Activated naive CD4-positive, alpha-beta T cell (primary cell): ENCODE data around the gene NLRC5.
"Not testable (repeated sequence)": the region's sequence is repeated elsewhere in the genome, so short reads cannot be mapped to it uniquely, and the experiment has no call there.

Experiments
- DNase-seq, 4 experiments: peaks; one replicate each; lab custom pipeline; 2025; lab: John Stamatoyannopoulos, UW

The NLRC5 gene

DNA sequence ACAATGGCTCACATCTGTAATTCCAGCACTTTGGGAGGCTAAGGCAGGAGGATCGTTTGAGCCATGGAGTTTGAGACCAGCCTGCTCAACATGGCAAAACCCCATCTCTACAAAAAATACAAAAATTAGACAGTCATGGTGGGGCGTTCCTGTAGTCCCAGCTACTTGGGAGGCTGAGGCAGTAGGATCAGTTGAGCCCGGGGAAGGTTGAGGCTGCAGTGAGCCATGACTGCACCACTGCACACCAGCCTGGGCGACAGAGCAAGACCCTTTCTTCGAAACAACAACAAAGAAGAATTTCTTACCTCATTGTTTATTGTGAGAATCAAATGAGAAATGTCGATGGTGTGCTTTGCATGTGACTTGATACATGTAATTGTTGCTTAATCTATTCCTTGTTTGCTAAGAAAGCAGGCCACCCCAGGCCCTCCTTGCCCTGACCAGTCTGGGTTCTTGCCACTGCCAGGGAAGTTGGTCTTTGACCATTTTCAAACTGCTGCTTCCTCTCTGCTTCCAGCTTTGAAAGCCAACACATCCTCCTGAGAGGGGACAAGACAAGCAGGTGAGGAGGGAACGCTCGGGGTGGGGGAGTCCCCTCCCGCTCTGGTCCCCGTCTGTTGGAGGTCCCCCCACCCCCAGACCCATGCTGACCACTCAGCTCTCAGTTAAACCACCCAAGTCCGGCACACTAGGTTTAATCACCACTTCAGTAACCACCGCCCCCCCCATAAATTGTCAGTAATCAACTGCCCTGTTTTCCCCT is 55.8 kb downstream of the NLRC5 start:
- DNase-seq = no peak

DNA sequence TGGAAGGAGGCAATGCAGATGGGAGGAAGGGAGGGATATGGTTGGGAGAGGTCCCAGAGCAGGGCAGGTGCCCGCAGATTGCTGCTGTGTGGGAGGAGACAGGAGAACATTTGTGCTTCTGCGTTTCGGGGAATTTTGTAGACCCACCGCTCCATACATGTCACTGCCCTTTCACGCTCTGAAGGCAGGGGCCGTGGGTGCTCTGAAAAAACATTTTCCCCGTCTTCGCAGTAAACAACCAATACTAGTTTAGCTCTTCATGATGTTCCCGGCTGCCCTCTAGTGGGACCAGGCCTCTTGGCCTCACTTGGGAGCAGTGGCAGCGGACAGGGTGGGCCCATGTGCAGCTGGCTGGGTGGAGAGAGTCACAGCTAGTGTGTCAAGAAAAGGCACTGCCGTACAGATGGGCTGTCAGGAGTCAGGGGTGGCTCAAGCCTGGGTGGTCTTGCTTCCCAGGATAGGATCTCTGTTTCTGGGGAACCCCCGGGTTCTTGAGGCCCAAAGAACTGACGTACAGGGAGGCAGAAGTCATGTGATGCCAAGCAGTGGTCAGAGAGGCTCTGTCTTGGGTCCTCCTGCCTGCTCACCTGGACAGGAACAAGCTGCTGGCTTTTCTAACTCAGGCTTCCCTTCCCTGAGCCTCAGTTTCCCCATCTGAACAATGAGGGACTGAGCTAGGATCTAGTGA is 56.5 kb downstream of the NLRC5 start:
- DNase-seq = peak in 1 of 4 experiments; percentile 21

DNA sequence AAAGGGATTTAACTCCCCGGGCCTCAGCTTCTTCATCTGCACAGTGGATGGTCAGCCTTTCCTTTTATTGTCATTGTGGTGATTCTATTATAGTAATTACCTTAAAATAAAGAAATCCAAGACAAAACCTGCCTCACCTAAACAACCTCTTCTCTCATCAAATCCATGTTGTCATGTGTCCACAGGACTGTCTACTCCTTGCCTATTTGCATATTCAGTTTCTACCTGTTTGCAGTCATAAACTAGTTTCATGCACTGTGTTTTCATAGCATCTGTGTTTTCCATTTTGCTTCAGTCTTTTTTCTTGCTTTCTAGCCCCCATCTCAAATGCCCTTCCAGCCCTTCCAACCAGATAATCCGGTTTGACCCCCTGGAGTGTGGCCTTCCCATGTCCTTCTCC is 58.7 kb downstream of the NLRC5 start:
- no peak for DNase-seq

DNA sequence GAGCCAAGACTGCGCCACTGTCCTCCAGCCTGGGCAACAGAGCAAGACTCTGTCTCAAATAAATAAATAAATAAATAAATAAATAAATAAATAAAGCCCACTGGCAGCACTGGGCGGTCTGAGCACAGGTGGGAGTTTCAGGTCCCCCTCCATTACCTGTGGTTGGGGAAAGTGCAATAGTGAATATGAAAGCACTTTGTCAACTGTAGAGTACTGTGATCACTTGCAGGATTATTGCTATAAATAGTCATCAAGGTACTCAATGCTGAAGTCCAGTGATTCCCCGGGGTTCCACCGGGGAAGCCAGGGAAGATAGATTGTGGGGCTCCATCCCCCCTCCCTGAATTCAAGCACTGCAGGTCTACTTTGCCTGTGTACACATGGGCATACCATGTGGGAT is 60.3 kb downstream of the NLRC5 start:
- DNase-seq = no peak

DNA sequence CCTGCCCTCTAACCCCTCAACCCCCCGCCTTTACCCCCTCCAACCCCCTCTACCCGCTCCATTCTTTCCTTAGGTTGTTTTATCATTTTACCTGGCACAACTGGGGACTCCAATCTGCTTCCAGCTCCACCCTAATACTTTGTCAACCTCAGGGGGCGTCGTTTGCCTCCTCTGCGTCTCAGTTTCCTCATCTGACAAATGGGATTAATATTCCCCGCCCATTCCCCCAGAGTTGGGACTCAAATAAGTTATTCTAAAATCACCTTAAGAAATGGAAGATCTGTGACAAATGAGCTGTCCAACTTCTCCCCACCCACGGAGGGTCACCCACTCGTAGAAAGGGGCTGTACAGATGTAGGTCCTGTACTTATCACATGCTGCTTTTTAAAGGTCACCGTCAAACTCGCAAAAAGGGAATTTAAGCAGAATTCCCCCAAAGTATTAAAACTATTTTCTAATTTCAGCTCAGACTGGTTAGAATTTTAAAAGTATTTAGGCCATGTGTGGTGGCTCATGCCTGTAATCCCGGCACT is 62.4 kb downstream of the NLRC5 start:
- no peak for DNase-seq

DNA sequence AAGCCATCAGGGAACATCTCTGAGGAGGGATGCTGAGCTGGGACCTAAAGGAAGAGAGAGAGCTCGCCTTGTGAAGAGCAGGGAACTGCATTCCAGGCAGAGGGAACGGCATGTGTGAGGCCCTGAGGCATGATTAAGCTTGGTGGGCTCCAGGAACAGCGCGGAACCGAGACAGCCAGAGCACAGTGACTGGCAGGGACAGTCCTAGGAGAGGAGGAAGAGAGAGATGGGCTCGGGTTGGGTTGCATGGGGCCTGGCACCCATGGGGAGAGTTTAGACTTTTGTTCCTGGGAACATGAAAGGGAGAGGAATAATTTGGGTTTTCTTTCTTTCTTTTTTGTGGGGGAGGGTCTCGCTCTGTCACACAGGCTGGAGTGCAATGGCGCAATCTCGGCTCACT is 63.8 kb downstream of the NLRC5 start:
- no peak for DNase-seq

DNA sequence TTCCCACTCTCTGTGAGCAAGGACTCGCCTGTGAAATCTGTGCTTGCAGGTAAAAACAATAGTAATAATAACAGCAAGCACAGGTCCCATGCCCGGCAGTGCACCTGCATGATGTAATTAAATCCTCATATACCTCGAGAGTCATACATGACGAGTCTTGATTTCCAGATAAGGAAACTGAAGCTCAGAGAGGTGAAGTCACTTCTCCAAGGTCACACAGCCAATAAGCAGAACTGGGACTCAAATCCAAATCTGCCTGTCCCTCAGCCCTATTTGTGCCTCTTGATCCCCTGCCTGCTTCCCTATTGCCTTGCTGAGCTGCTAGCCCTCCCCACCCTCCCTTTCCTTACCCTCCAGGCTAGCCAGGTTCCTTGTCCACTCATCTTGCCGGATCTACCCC is 65.0 kb downstream of the NLRC5 start:
- no peak for DNase-seq

DNA sequence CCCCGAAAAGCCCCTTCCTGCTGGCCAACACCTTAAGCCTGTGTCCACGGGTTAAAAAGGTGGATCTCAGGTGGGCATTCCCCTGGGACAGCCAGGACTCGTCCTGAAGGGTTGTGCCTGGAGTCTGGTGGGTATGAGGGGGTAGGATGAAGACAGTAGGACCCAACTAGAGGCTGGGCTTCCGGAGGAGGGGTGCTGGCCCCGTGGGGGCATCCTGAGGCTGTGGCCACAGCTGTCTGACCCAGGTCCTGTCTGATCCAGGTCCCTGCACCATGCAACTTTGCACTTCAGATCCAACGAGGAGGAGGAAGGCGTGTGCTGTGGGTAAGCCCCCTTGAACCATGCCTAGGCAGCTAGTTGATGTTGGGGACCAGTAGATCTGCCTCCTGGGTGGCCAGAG is 65.4 kb downstream of the NLRC5 start:
- DNase-seq = no peak

DNA sequence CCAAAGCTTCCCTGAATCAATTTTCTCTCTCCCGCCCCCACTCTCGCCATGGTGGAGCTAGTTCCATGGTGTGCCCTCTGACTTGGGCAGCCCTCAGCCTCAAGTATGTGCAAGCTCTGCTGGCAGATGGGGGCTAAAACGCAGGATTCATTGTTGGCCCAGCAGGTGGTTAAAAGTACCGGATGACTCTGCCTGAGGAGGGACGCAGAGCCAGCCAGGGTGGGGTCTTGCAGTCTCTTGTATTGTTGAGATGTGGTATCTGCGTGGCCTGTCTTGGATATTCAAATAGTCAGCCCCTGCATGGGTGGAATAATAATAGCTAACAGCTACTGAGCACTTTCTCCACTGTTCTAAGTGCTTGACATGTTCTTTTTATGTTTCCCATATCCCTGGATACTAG is 66.3 kb downstream of the NLRC5 start:
- DNase-seq = no peak

DNA sequence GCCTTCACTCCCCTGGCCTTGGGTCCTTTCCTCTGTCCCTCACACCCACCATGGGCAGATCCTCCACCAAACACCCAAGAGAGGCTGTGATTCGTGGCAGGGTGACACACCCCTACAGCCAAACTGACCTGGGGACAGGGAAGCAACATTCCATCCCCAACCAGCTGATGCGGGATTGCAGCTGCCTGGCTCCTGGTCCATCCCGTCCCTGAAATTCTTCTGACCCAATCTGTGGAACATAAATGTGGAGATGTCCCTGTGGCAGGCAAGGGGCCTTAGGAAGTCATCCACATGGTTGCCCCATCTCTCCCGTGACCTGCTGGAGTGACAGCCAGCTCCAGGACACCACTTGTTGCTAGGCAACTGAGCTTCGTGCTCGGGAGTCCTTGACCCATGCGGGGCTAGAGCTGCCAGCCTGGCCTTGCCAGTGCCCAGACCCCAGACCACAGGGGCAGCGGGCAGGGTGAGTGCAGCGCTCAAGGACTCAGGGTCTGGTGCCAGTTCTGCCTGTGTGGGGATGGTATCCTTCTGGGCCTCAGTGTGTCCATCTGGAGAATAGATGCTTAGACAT is 69.0 kb downstream of the NLRC5 start:
- no peak for DNase-seq

DNA sequence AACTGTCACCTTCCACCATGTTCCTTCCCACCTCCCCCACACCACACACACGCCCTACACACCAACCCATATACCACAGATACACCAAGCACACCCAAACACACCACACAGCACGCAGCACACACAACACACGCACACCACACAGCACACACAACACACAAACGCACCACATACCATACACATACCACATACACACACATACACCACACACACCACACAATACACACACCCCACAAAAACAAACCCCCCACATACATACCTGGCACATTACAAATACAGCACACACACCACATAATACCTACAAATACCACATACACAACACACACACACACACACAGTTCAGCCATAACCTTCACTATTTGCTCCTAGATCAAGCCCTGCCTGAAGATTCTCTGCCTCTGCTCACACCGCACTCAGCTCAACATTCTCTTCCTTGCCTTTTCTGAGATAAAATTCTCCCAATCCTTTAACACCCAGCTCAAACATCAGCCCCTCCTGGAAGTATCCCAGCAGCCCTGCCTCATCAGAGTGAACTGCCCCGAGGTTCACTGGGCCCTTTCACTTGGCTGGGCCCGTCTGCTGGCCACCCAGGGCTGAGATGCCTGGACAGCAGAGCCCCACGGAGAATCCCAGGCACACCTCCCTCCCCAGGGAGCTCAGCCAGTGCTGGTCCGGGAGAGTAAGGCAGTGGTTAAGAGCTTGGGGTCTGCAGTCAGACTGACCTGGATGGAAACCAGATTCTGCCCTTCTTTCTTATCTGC is 71.1 kb downstream of the NLRC5 start:
- DNase-seq = no peak

DNA sequence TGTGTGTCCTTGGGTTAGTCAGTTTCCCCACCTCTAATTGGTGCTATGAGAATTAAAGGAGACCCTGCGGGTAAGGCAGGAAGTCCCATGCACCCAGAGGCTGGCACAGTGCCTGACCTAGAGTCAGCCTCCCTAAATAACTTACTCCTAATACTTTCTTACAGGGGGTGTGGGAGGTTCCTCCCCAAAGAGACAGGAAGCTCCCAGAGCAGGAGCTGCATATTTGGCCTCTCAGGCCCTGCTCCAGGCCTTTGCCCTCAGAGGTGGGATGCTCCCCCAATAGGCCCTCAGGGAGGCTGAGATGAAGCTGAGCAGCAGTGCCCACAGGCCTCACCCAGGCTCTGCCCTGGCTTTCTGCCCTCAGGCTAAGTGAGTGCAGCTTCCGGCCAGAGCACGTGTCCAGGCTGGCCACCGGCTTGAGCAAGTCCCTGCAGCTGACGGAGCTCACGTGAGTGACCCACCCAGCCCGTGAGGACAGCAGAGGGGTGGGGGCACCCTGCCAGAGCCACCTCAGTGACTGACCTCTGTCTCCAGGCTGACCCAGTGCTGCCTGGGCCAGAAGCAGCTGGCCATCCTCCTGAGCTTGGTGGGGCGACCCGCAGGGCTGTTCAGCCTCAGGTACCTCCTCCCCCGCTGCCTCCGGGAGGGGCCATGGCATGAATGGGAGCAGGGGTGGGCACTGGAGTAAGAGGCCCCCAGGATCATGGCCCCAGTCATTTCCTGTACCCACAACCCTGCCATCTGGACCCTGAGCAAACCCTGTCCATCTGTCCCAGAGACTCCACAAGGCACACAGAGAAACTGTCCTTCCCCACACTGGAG is 71.9 kb downstream of the NLRC5 start:
- DNase-seq = no peak

DNA sequence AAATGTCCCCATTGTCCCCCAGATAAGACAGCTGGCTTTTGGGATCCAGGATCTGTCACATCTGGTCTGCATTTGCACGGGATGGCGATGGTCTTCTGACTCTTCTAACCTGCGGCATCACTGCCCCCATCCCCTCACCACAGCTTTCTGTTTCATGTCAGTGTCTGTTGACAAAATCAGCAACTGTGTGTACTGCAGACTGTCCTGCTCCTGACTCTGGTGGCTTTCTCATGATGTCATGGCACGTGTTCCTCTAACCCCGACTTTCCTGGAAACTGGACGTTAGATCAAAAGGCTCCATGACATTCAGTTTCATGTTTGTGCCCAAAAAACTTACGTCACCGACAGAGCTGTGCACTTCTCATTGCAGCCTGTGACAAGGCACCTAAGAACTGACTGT is 73.0 kb downstream of the NLRC5 start:
- no peak for DNase-seq

DNA sequence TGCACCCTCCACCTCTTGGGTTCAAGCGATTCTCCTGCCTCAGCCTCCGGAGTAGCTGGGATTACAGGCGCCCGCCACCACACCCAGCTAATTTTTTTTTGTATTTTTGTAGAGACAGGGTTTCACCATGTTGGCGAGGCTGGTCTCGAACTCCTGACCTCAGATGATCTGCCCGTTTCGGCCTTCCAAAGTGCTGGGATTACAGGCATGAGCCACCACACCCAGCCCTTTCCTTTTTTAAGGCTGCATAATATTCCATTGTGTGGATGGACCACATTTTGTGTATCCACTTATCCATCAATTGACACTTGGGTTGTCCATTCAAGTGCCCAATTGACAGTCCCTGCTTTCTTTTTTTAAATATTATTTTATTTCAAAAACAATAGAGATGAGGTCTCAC is 73.8 kb downstream of the NLRC5 start:
- DNase-seq = not testable (repeated sequence)

DNA sequence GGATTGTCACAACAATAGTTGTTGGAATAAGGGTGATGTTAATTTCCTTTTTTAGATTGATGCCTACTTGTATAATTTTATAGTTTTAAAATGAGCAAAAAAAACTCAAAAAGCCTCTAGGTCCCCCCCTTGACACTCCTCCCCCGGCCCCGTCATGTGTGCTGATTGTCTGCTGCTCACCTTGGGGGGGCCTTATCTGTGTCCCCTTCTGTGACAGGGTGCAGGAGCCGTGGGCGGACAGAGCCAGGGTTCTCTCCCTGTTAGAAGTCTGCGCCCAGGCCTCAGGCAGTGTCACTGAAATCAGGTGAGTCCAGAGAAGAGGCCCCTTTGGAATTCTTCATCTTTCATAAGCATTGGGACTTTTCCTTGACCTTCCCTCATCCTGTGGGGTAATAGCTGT is 75.6 kb downstream of the NLRC5 start:
- DNase-seq = no peak

DNA sequence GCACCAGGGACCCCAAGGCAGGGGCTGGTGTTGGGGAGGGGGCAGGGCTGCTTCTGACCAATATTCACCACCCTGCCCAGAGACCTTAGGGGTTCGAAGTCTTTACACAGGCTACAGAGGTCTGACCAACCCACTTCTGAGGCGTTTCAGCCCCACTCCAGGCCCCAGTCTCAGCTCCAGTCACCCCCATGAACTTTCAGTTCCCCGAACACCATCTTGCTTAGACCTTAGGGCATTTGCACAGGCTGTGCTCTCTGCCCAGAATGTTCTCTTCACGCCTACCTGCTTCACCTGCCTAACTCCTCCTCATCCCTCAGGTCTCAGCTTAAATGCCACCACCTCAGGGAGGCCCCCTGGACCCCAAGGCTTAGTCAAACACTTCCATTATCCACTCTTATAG is 77.3 kb downstream of the NLRC5 start:
- no peak for DNase-seq

DNA sequence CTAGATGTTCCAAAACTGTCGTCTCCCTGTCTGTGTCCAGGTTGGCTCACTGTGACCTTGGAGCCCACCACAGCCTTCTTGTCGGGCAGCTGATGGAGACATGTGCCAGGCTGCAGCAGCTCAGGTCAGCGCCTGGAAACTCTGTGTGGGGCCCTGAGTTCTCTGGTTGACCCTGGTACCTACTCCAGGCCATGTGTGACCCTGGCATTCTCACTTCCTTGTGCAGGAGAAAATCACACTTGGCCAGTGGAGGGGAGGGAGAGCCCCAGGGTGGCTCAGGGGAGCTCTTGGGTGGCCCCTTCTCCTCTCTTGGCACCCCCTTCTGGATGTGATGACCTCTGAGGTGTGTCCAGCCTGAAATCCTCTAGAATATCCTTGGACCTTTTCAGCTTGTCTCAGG is 78.0 kb downstream of the NLRC5 start:
- DNase-seq = no peak

DNA sequence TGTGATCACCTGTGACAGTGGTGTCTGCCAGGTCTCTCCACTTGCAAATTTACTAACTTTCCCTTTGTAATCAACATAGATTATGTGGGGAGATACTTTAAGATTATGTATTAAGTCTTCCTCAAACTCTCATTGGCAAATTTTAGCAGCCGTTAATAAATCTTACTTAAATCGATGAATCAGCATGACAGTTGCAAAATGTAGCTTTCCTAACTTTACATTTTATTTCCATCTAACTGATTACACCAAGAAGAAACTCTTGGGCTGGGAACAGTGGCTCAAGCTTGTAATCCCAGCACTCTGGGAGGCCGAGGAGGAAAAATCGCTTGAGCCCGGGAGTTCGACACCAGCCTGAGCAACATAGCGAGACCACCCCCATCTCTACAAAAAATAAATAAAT is 79.7 kb downstream of the NLRC5 start:
- no peak for DNase-seq

DNA sequence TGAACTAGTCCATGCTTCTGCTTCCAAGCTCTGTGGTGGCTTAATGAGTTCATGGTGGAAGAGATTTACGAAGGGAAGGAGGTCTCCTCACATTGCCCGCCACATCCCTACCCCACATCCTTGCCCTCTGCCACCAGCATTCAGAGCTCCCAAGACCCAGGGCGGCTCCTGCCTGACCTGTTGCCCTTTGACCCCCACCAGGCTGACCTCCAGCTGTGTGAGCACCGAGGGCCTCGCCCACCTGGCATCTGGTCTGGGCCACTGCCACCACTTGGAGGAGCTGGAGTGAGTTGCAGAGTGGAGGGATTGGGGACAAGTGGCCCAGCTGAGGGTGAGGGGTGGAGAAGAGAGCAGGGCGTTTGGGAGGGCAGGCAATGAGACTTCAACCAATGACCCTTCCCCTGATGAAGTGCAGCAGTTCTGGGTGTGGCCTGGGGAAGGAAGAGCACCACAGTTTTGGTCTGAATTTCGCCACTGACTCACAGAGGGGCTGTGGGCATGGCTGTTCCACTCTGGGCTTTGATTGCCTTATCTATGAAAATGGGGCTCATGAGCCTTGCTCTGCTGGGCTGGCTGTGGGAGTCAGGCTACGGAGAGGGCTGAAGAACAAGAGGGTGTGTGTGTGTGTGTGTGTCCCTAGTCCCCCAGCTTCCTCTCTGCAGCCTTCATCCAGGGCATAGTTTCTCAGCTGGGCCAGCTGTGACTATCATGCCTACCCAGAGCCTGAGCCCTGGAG is 80.4 kb downstream of the NLRC5 start:
- no peak for DNase-seq

DNA sequence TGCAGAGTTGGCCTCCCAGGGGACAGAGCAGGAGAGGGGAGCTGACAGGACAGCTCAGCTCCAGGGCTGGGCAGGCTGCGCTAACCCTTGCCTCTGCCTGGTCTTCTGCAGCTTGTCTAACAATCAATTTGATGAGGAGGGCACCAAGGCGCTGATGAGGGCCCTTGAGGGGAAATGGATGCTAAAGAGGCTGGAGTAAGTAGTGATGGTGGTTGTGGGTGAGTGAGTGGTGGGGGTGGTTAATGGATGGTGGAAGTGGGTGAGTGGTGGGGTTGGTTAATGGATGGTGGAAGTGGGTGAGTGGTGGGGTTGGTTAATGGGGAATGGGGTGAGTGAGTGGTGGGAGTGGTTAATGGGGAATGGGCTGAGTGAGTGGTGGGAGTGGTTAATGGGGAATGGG is 81.1 kb downstream of the NLRC5 start:
- no peak for DNase-seq
